GM23338 (cell line): ENCODE measurements around the gene NPEPL1.

Source experiments
- CREB1 ChIP-seq: fragments of 250-450 bp; sonication (Bioruptor Pico); IDR thresholded peaks from 2 replicates; pipeline ENCODE4 v1.5.0; 2020; ENCODE audit warnings: low read depth, mild to moderate bottlenecking, moderate library complexity
- CTCF ChIP-seq, 2 experiments: fragments of 200-600 bp in 1 of 2; sonication (generic) in 1 of 2; conservative IDR thresholded peaks; 2 replicates each; pipeline versions ENCODE4 v1.5.1 to v1.6.1; 2016 to 2017; ENCODE audit warnings: antibody characterized with exemption in 2 of 2, low read depth in 2 of 2, mild to moderate bottlenecking in 2 of 2, moderate library complexity in 1 of 2
- ETS1 ChIP-seq: IDR thresholded peaks from 2 replicates; pipeline ENCODE4 v1.6.1; 2016; ENCODE audit warnings: antibody characterized with exemption
- EZH2 ChIP-seq: fragments of 200-600 bp; sonication (generic); IDR thresholded peaks from one replicate; pipeline ENCODE4 v1.8.0; 2017; ENCODE audit warnings: antibody characterized with exemption, mild to moderate bottlenecking, low read depth; ENCODE audit not compliant: unreplicated experiment
- EZH2phosphoT487 ChIP-seq: fragments of 200-600 bp; sonication (generic); IDR thresholded peaks from one replicate; pipeline ENCODE4 v1.8.1; 2018; ENCODE audit warnings: antibody characterized with exemption; ENCODE audit not compliant: unreplicated experiment
- JUNB ChIP-seq: IDR thresholded peaks from one replicate; pipeline ENCODE4 v1.6.1; 2016; ENCODE audit warnings: antibody characterized with exemption; ENCODE audit not compliant: unreplicated experiment
- NANOG ChIP-seq: IDR thresholded peaks from 2 replicates; pipeline ENCODE4 v1.6.1; 2016; ENCODE audit warnings: antibody characterized with exemption, borderline replicate concordance
- POLR2AphosphoS5 ChIP-seq: IDR thresholded peaks from 2 replicates; pipeline ENCODE4 v1.6.1; 2016; ENCODE audit warnings: antibody characterized with exemption, low read depth
- REST ChIP-seq: IDR thresholded peaks from one replicate; pipeline ENCODE4 v1.6.1; 2018; ENCODE audit warnings: antibody characterized with exemption; ENCODE audit not compliant: unreplicated experiment
- STAT1 ChIP-seq: IDR thresholded peaks from one replicate; pipeline ENCODE4 v1.6.1; 2016; ENCODE audit warnings: antibody characterized with exemption; ENCODE audit not compliant: unreplicated experiment
- ZNF114 ChIP-seq: fragments of 250-450 bp; sonication (Bioruptor Pico); IDR thresholded peaks from 2 replicates; pipeline ENCODE4 v1.5.0; 2020; ENCODE audit warnings: mild to moderate bottlenecking, moderate library complexity

- TF ChIP-seq POLR2AphosphoS5 (no peak), EZH2 (no peak), CTCF (conservative IDR thresholded peaks at IDR 0.05; ENCODE audit: low read depth in 2 of 2) (no peak), ZNF114 (CRISPR knock-in tag) (no peak), JUNB (no peak), REST (no peak), EZH2phosphoT487 (no peak), STAT1 (no peak), NANOG (no peak), CREB1 (CRISPR knock-in tag) (no peak), ETS1 (no peak)
Measured at GRCh38 chr20:58646703-58647102, 45.9 kb upstream of the NPEPL1 start.
